ENCODE results near the gene DCST1.
A peak's percentile ranks its signal among the peaks of the same experiment; 100 is the strongest.

Gene DCST1

DNA sequence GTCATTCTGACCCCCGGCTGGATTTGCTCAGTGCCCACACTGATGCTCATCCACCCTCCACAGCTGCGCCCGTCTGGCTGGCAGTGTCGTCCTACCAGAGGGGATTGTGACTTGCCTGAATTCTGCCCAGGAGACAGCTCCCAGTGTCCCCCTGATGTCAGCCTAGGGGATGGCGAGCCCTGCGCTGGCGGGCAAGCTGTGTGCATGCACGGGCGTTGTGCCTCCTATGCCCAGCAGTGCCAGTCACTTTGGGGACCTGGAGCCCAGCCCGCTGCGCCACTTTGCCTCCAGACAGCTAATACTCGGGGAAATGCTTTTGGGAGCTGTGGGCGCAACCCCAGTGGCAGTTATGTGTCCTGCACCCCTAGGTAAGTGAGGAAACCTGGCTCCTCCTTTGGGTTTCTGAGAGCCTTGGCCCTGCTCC, 24.2 kb downstream of the DCST1 start:
- DNase-seq (ENCODE audit: low read depth), result no peak
- H3K4me3 ChIP-seq (ENCODE audit: low read depth, low read length), result no peak overlapping the region
- TF ChIP-seq POLR2A (IDR thresholded peaks at IDR 0.05; ENCODE audit: extremely low read depth, insufficient read length) (no peak), MYC (IDR thresholded peaks at IDR 0.05; ENCODE audit: low read depth, low read length) (no peak)
- TF ChIP-seq, protein P1, sequence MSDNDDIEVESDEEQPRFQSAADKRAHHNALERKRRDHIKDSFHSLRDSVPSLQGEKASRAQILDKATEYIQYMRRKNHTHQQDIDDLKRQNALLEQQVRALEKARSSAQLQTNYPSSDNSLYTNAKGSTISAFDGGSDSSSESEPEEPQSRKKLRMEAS (IDR thresholded peaks at IDR 0.05; ENCODE audit: low read depth, low read length), result no peak
- TF ChIP-seq, protein P2, sequence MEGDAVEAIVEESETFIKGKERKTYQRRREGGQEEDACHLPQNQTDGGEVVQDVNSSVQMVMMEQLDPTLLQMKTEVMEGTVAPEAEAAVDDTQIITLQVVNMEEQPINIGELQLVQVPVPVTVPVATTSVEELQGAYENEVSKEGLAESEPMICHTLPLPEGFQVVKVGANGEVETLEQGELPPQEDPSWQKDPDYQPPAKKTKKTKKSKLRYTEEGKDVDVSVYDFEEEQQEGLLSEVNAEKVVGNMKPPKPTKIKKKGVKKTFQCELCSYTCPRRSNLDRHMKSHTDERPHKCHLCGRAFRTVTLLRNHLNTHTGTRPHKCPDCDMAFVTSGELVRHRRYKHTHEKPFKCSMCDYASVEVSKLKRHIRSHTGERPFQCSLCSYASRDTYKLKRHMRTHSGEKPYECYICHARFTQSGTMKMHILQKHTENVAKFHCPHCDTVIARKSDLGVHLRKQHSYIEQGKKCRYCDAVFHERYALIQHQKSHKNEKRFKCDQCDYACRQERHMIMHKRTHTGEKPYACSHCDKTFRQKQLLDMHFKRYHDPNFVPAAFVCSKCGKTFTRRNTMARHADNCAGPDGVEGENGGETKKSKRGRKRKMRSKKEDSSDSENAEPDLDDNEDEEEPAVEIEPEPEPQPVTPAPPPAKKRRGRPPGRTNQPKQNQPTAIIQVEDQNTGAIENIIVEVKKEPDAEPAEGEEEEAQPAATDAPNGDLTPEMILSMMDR (IDR thresholded peaks at IDR 0.05; ENCODE audit: low read depth, low read length), result no peak

DNA sequence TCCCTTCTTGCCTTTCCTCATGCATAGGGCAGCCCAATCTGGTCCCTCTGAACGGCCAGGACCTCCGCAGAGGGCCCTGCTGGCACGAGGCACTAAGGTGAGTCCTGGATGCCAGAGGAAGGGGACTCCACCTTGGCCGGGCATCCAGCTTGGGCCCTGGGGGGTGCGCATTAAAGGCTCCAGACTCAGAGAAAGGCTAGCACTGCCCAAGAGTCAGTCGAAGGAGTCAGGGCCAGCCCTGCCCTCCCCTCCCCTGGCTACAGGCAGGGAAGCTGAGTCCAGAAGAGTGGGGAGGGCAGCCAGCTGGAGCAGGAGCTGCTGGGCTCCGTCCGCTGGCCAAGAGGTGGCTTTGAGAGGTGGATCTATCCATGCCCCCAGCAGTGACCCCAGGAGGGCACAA, 27.1 kb downstream of the DCST1 start:
- TF ChIP-seq, protein P1 (IDR thresholded peaks at IDR 0.05; ENCODE audit: low read depth, low read length), result no peak
- no peak for DNase-seq (ENCODE audit: low read depth)
- H3K4me3 ChIP-seq (ENCODE audit: low read depth, low read length), result no peak overlapping the region

DNA sequence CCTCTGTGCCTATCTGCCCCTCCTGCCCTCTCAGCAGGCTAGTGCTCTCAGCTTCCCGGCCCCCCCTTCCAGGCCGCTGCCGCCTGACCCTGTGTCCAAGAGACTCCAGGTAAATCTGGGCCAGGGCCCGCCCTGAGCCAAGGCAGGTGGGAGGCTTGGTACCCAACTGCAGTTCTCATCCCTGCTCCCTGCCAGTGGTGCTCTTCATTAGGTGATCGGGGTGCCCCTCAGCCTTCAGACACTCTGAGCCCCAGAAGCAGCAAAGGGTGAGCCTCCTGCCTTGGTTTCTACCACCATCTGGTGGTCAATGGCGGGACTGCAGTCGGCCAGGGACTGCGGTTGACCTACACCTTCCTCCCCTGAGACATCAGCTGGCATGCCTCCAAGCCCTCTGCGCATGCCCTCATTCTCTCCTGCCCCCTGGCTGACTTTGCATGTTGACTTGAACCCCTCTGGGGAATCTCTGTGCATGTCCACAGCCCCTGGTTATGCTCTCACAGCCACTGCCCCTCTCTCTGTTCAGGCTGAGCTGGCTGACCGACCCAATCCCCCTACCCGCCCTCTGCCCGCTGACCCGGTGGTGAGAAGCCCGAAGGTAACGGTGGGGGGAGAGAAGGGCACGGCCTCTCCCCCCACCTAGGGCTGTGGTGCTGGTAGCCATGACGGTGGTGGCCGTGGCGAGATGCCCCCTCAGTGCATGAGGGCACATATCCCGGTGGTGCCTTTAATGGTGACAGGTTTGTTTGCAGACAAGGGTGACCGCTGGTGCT, 27.9 kb downstream of the DCST1 start:
- no peak overlapping the region for H3K4me3 ChIP-seq (ENCODE audit: low read depth, low read length)
- no peak for TF ChIP-seq POLR2A (IDR thresholded peaks at IDR 0.05; ENCODE audit: extremely low read depth, insufficient read length)
- TF ChIP-seq, protein P2 (IDR thresholded peaks at IDR 0.05; ENCODE audit: low read depth, low read length), result peak; percentile 89
- DNase-seq (ENCODE audit: low read depth), result peak; percentile 88

DNA sequence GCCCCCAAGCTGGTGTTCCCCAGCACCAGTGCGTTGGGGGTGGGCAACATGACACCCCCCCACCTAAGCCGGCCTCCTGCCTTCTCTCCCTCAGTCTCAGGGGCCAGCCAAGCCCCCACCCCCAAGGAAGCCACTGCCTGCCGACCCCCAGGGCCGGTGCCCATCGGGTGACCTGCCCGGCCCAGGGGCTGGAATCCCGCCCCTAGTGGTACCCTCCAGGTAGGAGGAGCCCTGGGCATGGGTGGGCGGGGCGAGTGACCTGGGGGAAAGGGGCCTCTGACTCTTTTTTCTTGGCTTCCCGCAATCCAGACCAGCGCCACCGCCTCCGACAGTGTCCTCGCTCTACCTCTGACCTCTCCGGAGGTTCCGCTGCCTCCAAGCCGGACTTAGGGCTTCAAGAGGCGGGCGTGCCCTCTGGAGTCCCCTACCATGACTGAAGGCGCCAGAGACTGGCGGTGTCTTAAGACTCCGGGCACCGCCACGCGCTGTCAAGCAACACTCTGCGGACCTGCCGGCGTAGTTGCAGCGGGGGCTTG, 28.6 kb downstream of the DCST1 start:
- H3K4me3 ChIP-seq (ENCODE audit: low read depth, low read length), result no peak overlapping the region
- no peak for DNase-seq (ENCODE audit: low read depth)
- TF ChIP-seq POLR2A (IDR thresholded peaks at IDR 0.05; ENCODE audit: extremely low read depth, insufficient read length), result no peak
- TF ChIP-seq, protein P1 (IDR thresholded peaks at IDR 0.05; ENCODE audit: low read depth, low read length), result no peak
- TF ChIP-seq MYC (IDR thresholded peaks at IDR 0.05; ENCODE audit: low read depth, low read length), result no peak
- TF ChIP-seq, protein P2 (IDR thresholded peaks at IDR 0.05; ENCODE audit: low read depth, low read length), result no peak

DNA sequence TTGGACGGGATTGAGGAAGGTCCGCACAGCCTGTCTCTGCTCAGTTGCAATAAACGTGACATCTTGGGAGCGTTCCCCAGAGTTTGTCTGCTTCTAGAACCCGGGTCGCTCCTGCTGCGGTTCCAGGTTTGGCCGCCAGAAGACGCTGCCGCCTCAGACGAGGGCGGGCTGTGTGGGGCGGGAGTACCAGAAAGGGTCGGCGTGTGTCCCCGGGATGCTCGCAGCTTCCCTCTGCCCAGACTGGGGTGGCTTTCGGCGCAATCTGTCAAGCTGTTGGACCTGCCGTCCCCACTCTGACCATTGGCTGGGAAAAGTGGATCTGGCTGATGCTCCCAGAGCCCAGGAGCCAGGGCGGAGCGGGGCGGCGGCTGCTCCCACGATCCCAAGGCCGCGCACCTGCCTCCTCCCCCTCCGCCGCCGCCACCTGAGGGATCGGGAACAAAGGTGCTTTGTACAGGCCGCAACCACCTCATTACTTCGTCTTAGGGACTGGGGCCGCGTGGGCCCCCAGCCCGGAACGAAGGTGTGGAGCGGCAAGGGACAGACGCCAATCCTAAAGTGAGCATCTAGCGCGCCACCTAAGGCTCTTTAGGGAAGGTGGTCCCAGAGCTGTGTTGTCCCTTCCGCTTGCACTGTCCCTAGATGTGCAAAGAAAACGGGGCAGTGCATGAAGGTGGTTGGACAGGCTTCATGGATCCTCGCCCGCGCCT, 29.2 kb downstream of the DCST1 start:
- no peak for DNase-seq (ENCODE audit: low read depth)
- H3K4me3 ChIP-seq (ENCODE audit: low read depth, low read length), result no peak overlapping the region
- TF ChIP-seq, protein P2 (IDR thresholded peaks at IDR 0.05; ENCODE audit: low read depth, low read length), result no peak
- TF ChIP-seq, protein P1 (IDR thresholded peaks at IDR 0.05; ENCODE audit: low read depth, low read length), result no peak
- TF ChIP-seq MYC (IDR thresholded peaks at IDR 0.05; ENCODE audit: low read depth, low read length), result no peak
- TF ChIP-seq POLR2A (IDR thresholded peaks at IDR 0.05; ENCODE audit: extremely low read depth, insufficient read length), result no peak

DNA sequence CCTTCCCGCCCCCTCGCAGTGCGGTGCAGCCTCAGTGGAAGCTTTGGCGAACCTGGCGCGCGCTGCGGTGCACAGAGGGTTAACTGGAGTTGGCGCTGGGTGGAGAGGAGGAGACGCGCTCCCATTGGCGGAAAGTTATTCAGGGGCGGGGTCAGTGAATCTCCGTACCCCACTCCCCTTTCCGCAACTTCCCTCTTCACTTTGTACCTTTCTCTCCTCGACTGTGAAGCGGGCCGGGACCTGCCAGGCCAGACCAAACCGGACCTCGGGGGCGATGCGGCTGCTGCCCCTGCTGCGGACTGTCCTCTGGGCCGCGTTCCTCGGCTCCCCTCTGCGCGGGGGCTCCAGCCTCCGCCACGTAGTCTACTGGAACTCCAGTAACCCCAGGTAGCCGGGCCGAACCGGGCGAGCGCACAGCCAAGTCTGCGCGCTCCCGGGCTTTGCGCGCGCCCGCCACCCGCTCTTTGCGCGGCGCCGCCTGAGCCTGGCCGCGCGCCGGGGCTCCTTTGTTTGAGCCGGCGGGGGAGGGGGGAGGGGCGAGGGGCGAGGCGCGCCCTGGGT, 30.0 kb downstream of the DCST1 start, which contains the start of gene EFNA4:
TSS of gene EFNA4 (plus strand) at position 191 of the 561 bp plus-strand sequence. CDS start at position 275, 84 bp downstream.
- H3K4me3 ChIP-seq (ENCODE audit: low read depth, low read length), result peak within 1 kb of the TSS; percentile 52
- peak; percentile 91 for DNase-seq (ENCODE audit: low read depth)
- TF ChIP-seq POLR2A (IDR thresholded peaks at IDR 0.05; ENCODE audit: extremely low read depth, insufficient read length) (peak; percentile 55), MYC (IDR thresholded peaks at IDR 0.05; ENCODE audit: low read depth, low read length) (no peak)
- TF ChIP-seq, protein P1 (IDR thresholded peaks at IDR 0.05; ENCODE audit: low read depth, low read length), result no peak
- TF ChIP-seq, protein P2 (IDR thresholded peaks at IDR 0.05; ENCODE audit: low read depth, low read length), result no peak
